Loucy (cell line): Measurements from ENCODE around the gene LRRTM3.

Source experiments
- EZH2phosphoT487 ChIP-seq: fragments of 200-600 bp; IDR thresholded peaks from 2 replicates; pipeline ENCODE4 v1.6.1; 2018; ENCODE audit warnings: antibody characterized with exemption, mild to moderate bottlenecking, moderate library complexity, borderline replicate concordance
- TF ChIP-seq, protein P1 (sequence below): fragments of 200-600 bp; sonication (generic); conservative IDR thresholded peaks from 2 replicates; pipeline ENCODE4 v1.5.1; 2014; ENCODE audit warnings: mild to moderate bottlenecking, antibody characterized with exemption, low read length

DNA sequence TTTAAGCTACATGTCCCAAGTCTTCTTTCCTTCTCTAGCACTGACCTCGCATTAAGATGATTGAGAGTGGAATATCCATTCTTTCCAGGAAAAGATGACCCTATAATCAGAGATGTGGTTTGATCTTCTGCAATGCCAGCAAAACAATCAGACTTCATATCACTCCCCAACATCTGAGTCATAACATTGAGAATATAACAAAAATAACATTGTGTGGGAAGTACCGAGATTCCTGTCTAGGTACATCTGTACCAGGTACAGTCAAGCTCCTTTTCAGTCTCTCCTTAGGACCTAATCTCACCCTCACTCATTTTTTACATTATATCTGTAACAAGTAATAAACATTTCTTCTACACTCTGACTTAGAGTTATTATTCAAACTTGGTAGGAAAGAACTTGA is 201.6 kb downstream of the LRRTM3 start:
- TF ChIP-seq, protein P1, sequence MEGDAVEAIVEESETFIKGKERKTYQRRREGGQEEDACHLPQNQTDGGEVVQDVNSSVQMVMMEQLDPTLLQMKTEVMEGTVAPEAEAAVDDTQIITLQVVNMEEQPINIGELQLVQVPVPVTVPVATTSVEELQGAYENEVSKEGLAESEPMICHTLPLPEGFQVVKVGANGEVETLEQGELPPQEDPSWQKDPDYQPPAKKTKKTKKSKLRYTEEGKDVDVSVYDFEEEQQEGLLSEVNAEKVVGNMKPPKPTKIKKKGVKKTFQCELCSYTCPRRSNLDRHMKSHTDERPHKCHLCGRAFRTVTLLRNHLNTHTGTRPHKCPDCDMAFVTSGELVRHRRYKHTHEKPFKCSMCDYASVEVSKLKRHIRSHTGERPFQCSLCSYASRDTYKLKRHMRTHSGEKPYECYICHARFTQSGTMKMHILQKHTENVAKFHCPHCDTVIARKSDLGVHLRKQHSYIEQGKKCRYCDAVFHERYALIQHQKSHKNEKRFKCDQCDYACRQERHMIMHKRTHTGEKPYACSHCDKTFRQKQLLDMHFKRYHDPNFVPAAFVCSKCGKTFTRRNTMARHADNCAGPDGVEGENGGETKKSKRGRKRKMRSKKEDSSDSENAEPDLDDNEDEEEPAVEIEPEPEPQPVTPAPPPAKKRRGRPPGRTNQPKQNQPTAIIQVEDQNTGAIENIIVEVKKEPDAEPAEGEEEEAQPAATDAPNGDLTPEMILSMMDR: no peak
- TF ChIP-seq EZH2phosphoT487: no peak
